Esophagus muscularis mucosa (tissue), 4 donors: Measurements from ENCODE around the gene VCPKMT. TPM values are rescaled to one million over a fixed set of nuclear protein-coding genes. Genes with fewer than 3 reads are reported as not detected.

Source experiments
- DNase-seq: peaks from one replicate; pipeline ENCODE4 v3.0.0-alpha.2; 2017; ENCODE audit errors: extremely low spot score
- H3K27ac ChIP-seq, 4 donors: fragments of 200-600 bp; sonication (generic); replicated peaks in 1 of 4; 1 replicate in 3 of 4; 2 replicates in 1 of 4; pipeline ENCODE4 v1.5.1; 2016 to 2019; ENCODE audit warnings: mild to moderate bottlenecking in 1 of 4
- H3K27me3 ChIP-seq, 4 donors: fragments of 200-600 bp; sonication (generic); one replicate each; pipeline versions ENCODE4 v1.5.1 to v1.6.0; 2016 to 2019
- H3K36me3 ChIP-seq, 4 donors: fragments of 200-600 bp; sonication (generic); one replicate each; pipeline ENCODE4 v1.5.1; 2016 to 2019
- H3K4me1 ChIP-seq, 4 donors: fragments of 200-600 bp; sonication (generic); one replicate each; pipeline ENCODE4 v1.5.1; 2016 to 2019
- H3K4me3 ChIP-seq, 4 donors: fragments of 200-600 bp; sonication (generic); 1 replicate in 2 of 4; 2 replicates in 2 of 4; pipeline ENCODE4 v1.5.1; 2016 to 2019; ENCODE audit warnings: mild to moderate bottlenecking in 4 of 4, moderate library complexity in 1 of 4
- H3K9me3 ChIP-seq, 4 donors: fragments of 200-600 bp; sonication (generic); 1 replicate in 3 of 4; 2 replicates in 1 of 4; pipeline ENCODE4 v1.5.1; 2016 to 2019
- CTCF ChIP-seq, 3 experiments: fragments of 200-600 bp in 2 of 3; fragments of 450-650 bp in 1 of 3; sonication (generic) in 2 of 3; IDR thresholded peaks; one replicate each; pipeline ENCODE4 v1.5.1; 2017 to 2019; ENCODE audit warnings: antibody characterized with exemption in 3 of 3, mild to moderate bottlenecking in 2 of 3, moderate library complexity in 1 of 3
- EP300 ChIP-seq: sonication (generic); formaldehyde crosslinking; IDR thresholded peaks from one replicate; pipeline ENCODE4 v1.6.1; 2017; ENCODE audit warnings: antibody characterized with exemption
- POLR2A ChIP-seq: fragments of 450-650 bp; IDR thresholded peaks from one replicate; pipeline ENCODE4 v1.6.1; 2017; ENCODE audit warnings: antibody characterized with exemption, moderate library complexity, mild to moderate bottlenecking, low read depth
- POLR2AphosphoS5 ChIP-seq, 2 donors: sonication (generic); formaldehyde crosslinking; IDR thresholded peaks; one replicate each; pipeline ENCODE4 v1.6.1; 2017; ENCODE audit warnings: antibody characterized with exemption in 2 of 2
- WGBS: methylation state at CpG from one replicate; pipeline ENCODE4 v1.1.5; 2018; 5-methylcytosine and 5-hydroxymethylcytosine counted together
- intact Hi-C: fragments of 100-400 bp; cut with DNase I; formaldehyde crosslinking; loops from one replicate; pipeline ENCODE4 v1.15.1; 2023
- total RNA-seq, 4 donors: library from RNA; depleted of rRNA; stranded (reverse); fragments of >200 nt; gene quantifications; one replicate each; pipeline versions ENCODE4 v1.1.0 to v1.2.1, GENCODE V29; 2016

The VCPKMT gene
- total RNA-seq, 4 donors from 2014 or later, result 3.1 to 5.4 (median 4.8) TPM

GRCh38 chr14:50087341-50088116, 28.8 kb downstream of the VCPKMT start:
- Histone ChIP-seq H3K9me3 (no peaks in the 10 kb centered on the region), H3K27me3 (no peaks in the 10 kb centered on the region), H3K4me3 (no peak overlapping the region), H3K27ac (no peak overlapping the region), H3K4me1 (peaks cover 0 to 7% (median 0%) of the 10 kb centered on the region in 4 donors), H3K36me3 (peaks cover 0 to 7% (median 2%) of the 10 kb centered on the region in 4 donors)
- TF ChIP-seq EP300 (no peak), CTCF (IDR thresholded peaks at IDR 0.05) (no peak), POLR2AphosphoS5 (IDR thresholded peaks at IDR 0.05) (no peak), POLR2A (no peak)
- no peak for DNase-seq
- intact Hi-C loops, result no loop called here
- WGBS, result 76% methylated on average over 1 of the region's 1 CpG

DNA sequence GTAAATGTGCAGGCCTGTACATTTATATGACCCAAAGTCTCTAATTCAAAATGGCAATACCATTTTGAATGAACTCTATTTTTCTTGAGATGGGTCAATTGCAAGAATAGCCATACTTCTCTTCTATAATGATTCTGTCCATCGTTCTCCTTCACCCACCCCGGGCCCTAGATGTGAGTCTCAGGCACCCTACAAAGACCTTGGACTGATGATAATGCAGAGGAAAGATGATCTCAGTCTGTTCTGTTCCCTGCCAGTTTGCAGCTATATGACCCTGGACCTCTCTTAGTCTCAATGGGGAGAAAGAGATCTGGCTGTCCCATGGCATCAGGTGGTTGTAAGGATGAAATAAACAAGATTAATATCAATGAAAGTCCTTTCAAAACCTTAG, 30.1 kb downstream of the VCPKMT start:
- no peak overlapping the region for H3K4me3 ChIP-seq
- no peaks in the 10 kb centered on the region for H3K27me3 ChIP-seq
- intact Hi-C loops, result no loop called here
- peaks cover 0 to 4% (median 1%) of the 10 kb centered on the region in 4 donors for H3K36me3 ChIP-seq
- 95% methylated on average over 2 of the region's 2 CpGs for WGBS
- TF ChIP-seq CTCF (IDR thresholded peaks at IDR 0.05) (no peak), POLR2AphosphoS5 (IDR thresholded peaks at IDR 0.05) (no peak), POLR2A (no peak), EP300 (no peak)
- no peaks in the 10 kb centered on the region for H3K9me3 ChIP-seq
- H3K27ac ChIP-seq, result no peak overlapping the region
- H3K4me1 ChIP-seq, result peaks cover 0 to 7% (median 0%) of the 10 kb centered on the region in 4 donors
- no peak for DNase-seq

GRCh38 chr14:50085570-50086320, 30.6 kb downstream of the VCPKMT start:
- intact Hi-C loops, result no loop called here
- H3K27me3 ChIP-seq, result no peaks in the 10 kb centered on the region
- H3K36me3 ChIP-seq, result peaks cover 0 to 4% (median 0%) of the 10 kb centered on the region in 4 donors
- H3K4me1 ChIP-seq, result peaks cover 0 to 7% (median 0%) of the 10 kb centered on the region in 4 donors
- no peak overlapping the region for H3K27ac ChIP-seq
- no peaks in the 10 kb centered on the region for H3K9me3 ChIP-seq
- no peak for TF ChIP-seq CTCF (IDR thresholded peaks at IDR 0.05)
- TF ChIP-seq EP300, result no peak
- TF ChIP-seq POLR2A, result no peak
- no peak for TF ChIP-seq POLR2AphosphoS5 (IDR thresholded peaks at IDR 0.05)
- 90% methylated on average over 10 of the region's 10 CpGs for WGBS
- H3K4me3 ChIP-seq, result no peak overlapping the region
- DNase-seq, result no peak

DNA sequence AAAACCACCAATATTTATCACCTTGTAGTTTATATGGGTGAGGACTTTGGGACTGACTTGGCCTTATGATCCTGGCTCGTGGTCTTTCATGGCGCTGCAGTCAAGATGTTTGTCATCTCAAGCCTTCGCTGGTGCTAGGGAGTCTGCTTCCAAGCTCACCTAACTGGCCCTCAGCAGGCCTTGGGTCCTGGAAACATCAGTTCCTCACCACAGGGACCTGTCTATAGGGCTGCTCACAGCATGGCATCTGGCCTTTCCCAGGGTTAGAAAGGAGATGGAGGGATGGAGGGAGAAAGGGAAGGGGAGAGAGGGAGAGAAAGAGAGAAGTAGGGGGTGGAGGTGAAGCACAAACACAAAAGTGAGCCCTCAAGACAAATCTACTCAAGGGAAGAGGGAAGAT, 31.7 kb downstream of the VCPKMT start:
- Histone ChIP-seq H3K4me3 (no peak overlapping the region), H3K27ac (no peak overlapping the region)

More for the DNA sequence above, 31.7 kb downstream of the VCPKMT start:
- Histone ChIP-seq H3K9me3 (no peaks in the 10 kb centered on the region), H3K36me3 (peaks cover 0 to 4% (median 0%) of the 10 kb centered on the region in 4 donors), H3K4me1 (peaks cover 0 to 7% (median 0%) of the 10 kb centered on the region in 4 donors), H3K27me3 (no peaks in the 10 kb centered on the region)
- intact Hi-C loops, result no loop called here
- WGBS, result 90% methylated on average over 3 of the region's 3 CpGs
- DNase-seq, result no peak
- TF ChIP-seq CTCF (IDR thresholded peaks at IDR 0.05) (no peak), POLR2AphosphoS5 (IDR thresholded peaks at IDR 0.05) (no peak), EP300 (no peak), POLR2A (no peak)
